GM12865 (cell line): ENCODE measurements around the gene MYO10.

Experiments used
- DNase-seq: peaks from one replicate; pipeline ENCODE4 v3.0.0; 2010; ENCODE audit warnings: low read depth
- H3K4me3 ChIP-seq: 2 replicates; pipeline ENCODE4 v1.5.1; 2011; ENCODE audit warnings: mild to moderate bottlenecking, low read depth, low read length, control low read depth
- TF ChIP-seq, protein P1 (sequence below): IDR thresholded peaks from 2 replicates; pipeline ENCODE4 v1.5.1; 2011; ENCODE audit warnings: low read length, control low read depth, low read depth, inconsistent platforms; ENCODE audit not compliant: insufficient read depth; ENCODE audit errors: missing control alignments

Gene MYO10

DNA sequence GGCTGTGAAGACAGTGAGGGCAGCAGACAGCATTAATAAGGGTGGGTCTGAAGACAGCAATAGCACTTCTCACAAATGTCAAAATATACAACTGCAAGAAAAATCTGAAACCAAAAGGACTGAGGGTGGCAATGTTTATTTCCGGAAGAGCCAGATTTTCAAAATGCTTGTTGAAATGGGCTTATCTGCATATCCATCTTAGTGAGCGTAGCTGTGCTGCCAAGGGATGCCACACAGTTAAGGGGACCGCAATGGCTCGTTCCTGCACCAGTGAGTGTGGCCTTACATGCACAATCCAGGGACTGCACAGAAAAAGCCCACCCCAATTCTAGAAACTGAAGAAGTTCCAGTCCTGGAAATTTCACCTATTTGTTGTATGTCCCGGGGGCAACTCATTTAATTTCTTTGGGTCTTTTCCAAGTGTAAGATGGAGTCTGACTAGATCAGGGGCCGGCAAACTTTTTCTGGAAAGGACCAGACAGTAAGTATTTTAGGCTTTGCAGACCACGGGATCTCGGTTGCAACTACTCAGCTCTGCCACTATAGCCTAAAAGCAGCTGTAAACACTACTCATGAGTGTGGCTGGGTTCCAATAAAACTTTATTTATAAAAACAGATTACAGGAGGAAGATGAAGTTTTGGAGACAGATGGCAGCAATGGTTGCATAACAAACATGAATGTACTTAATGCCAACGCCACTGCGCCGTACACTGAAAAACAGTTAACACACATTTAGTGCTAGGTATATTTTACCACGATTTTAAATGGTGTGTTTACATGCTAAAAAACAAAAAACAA is 154.1 kb downstream of the MYO10 start:
- no peak for DNase-seq
- H3K4me3 ChIP-seq, result no peak overlapping the region
- TF ChIP-seq, protein P1, sequence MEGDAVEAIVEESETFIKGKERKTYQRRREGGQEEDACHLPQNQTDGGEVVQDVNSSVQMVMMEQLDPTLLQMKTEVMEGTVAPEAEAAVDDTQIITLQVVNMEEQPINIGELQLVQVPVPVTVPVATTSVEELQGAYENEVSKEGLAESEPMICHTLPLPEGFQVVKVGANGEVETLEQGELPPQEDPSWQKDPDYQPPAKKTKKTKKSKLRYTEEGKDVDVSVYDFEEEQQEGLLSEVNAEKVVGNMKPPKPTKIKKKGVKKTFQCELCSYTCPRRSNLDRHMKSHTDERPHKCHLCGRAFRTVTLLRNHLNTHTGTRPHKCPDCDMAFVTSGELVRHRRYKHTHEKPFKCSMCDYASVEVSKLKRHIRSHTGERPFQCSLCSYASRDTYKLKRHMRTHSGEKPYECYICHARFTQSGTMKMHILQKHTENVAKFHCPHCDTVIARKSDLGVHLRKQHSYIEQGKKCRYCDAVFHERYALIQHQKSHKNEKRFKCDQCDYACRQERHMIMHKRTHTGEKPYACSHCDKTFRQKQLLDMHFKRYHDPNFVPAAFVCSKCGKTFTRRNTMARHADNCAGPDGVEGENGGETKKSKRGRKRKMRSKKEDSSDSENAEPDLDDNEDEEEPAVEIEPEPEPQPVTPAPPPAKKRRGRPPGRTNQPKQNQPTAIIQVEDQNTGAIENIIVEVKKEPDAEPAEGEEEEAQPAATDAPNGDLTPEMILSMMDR, result no peak

DNA sequence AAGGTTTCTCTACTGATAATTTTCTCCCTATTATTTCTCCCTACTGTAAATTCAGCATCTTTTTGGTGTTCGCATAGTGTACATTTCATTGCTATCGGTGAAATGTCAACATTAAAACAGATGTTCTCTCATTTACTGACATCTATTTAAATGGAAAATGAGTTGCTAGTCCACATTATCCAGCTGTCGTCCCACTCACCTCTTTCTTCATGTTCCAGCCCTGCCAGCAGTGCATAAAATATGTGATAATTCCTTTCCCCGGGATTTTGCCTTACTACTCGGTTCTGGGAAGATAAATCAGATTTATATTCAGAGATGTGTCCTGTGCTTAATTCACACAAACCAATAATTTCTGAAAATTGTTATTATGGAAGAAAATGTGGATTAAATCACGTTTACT is 155.8 kb downstream of the MYO10 start:
- H3K4me3 ChIP-seq, result no peak overlapping the region
- DNase-seq, result no peak
- TF ChIP-seq, protein P1, result no peak

DNA sequence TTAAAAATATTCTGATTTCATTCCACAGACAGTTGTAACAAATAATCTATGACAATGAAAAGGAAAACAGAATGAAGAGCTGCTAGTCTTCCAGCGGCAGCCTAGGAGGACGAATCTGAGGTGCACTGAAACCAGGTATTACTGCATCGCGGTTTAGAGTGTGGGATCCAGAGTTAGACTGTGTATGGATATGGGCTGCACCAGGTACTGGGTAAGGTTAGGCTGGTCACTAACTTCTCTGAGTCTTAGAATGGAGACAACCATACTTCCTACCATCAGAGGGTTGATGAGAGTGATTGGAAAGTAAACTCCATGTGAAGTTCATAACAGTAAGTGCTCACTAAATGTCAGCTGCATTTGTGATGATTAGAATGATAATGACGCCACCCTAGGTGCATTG is 158.7 kb downstream of the MYO10 start:
- no peak overlapping the region for H3K4me3 ChIP-seq
- TF ChIP-seq, protein P1, result no peak
- no peak for DNase-seq

DNA sequence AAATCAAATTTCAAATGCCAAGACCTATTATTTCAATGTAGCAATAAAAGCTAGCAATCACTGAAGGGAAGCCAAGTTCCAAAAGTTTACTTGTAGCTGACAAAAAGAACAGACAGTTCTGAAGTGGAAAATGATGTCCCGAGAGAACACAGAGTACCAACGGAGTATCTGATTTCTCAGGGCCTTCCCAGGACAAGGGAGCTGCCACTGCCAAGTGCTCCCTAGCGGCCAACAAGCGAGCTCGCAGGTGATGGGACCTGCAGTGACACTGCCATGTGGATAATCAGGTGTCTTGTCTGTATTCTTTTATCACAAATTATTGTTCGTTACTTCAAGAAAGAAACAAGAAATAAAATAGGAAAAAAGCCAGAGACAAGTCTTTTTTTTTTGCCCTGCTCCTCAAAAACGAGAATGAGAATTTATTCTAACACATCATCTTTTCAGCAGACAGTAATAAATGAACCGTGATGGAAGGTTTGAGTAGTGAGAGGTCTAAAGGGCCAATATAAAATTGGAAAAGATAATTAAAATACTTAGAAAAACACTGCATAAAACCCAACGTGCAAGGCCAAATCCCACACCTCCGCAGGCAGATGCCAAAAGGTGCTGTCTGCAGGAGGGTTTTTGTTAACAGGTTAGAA is 159.4 kb downstream of the MYO10 start:
- TF ChIP-seq, protein P1, result no peak
- no peak overlapping the region for H3K4me3 ChIP-seq
- no peak for DNase-seq

DNA sequence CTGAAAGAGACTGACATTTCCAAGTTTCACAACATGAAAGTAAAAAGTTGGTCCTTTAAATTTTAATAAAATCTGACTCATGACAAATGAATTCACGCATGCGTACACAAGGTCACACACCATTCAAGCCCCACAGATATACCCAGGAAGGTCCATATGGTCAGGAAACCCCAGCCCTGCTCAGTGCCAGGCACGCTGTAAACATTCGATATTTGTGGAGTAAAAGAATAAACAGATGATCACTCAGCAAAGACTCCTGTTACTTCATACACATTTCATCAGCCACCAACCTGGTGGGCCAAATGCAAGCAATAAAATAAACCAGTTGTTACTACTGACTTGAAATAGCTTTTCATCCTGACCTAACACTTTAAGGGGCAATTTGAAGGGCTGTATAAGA is 161.3 kb downstream of the MYO10 start:
- no peak overlapping the region for H3K4me3 ChIP-seq
- no peak for DNase-seq
- TF ChIP-seq, protein P1, result no peak

DNA sequence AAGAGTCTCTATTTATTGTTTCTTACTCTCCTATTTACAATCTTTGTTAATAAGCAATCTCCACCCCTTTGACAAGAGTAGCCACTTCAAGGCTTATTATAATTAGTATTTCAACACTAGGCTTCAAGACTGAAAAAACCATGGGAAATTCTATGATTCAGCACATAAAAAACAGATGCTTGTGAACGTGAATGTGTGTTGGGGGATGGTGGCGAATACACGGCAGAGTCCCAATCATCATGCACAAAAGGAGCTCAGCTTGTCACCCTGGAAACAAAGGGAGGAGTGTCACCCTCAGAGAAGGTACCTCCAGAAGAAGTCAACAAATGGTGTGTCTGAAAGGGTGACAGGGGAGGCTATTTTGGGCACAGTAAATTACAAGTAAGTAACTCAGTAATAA is 162.1 kb downstream of the MYO10 start:
- no peak overlapping the region for H3K4me3 ChIP-seq
- no peak for DNase-seq
- TF ChIP-seq, protein P1, result no peak
